CD4-positive, alpha-beta T cell (primary cell): ENCODE results near the gene LSM3. TPM values are rescaled to one million over a fixed set of nuclear protein-coding genes. Genes with fewer than 3 reads are reported as not detected.

Experiments
- ATAC-seq: fragments of 200-7000 bp; cut with Tn5 transposase; one replicate; pipeline ENCODE4 v1.10.0; 2022; ENCODE audit warnings: mild to moderate bottlenecking; ENCODE audit not compliant: poor library complexity
- CTCF ChIA-PET: fragments of 350-600 bp; sonication (Branson Sonifier 250); formaldehyde crosslinking; loops from one replicate; lab custom pipeline; 2021; ENCODE audit warnings: antibody characterized with exemption, inconsistent platforms; lab: Charles Lee
- POLR2A ChIA-PET: fragments of 350-600 bp; sonication (Branson Sonifier 250); formaldehyde crosslinking; loops from one replicate; lab custom pipeline; 2021; ENCODE audit warnings: antibody characterized with exemption, inconsistent platforms; lab: Charles Lee
- DNase-seq, 14 experiments: peaks; one replicate each; pipeline ENCODE4 v3.0.0-alpha.2; 2013 to 2020; ENCODE audit warnings: mixed read lengths in 2 of 14
- H3K27ac ChIP-seq, 2 donors: one replicate each; pipeline versions ENCODE4 v1.5.1 to v1.7.0; 2013; ENCODE audit warnings: low read length in 2 of 2, low read depth in 1 of 2, mild to moderate bottlenecking in 1 of 2
- H3K27me3 ChIP-seq, 2 experiments: 1 replicate in 1 of 2; 2 replicates in 1 of 2; pipeline versions ENCODE4 v1.6.1 to v1.7.0; 2013; ENCODE audit warnings: low read length in 2 of 2, control low read depth in 1 of 2, mild to moderate bottlenecking in 1 of 2, moderate library complexity in 1 of 2; ENCODE audit not compliant: insufficient read depth in 2 of 2, control insufficient read depth in 1 of 2
- H3K36me3 ChIP-seq: one replicate; pipeline ENCODE4 v1.6.1; 2013; ENCODE audit warnings: low read length, control low read depth; ENCODE audit not compliant: insufficient read depth
- H3K4me1 ChIP-seq: one replicate; pipeline ENCODE4 v1.6.1; 2013; ENCODE audit warnings: low read length, control low read depth; ENCODE audit not compliant: insufficient read depth
- H3K4me3 ChIP-seq: one replicate; pipeline ENCODE4 v1.5.1; 2013; ENCODE audit warnings: mild to moderate bottlenecking, low read length, moderate library complexity
- H3K9me3 ChIP-seq, 2 experiments: 1 replicate in 1 of 2; 2 replicates in 1 of 2; pipeline versions ENCODE4 v1.6.1 to v1.7.0; 2013; ENCODE audit warnings: low read length in 2 of 2, mild to moderate bottlenecking in 2 of 2, control low read depth in 1 of 2, moderate library complexity in 1 of 2; ENCODE audit not compliant: control insufficient read depth in 1 of 2, insufficient read depth in 1 of 2
- H3K27ac Mint-ChIP-seq: one replicate; pipeline ENCODE4 v1.8.0; 2020; ENCODE audit warnings: mixed read lengths
- H3K27me3 Mint-ChIP-seq: one replicate; pipeline ENCODE4 v1.8.0; 2021; ENCODE audit warnings: mixed read lengths
- H3K36me3 Mint-ChIP-seq: one replicate; pipeline ENCODE4 v1.8.0; 2021; ENCODE audit warnings: low read depth, mixed read lengths
- H3K4me1 Mint-ChIP-seq: one replicate; pipeline ENCODE4 v1.8.0; 2021; ENCODE audit warnings: low read depth, mixed read lengths
- H3K4me3 Mint-ChIP-seq: one replicate; pipeline ENCODE4 v1.8.0; 2020; ENCODE audit warnings: mild to moderate bottlenecking, mixed read lengths
- H3K9me3 Mint-ChIP-seq: one replicate; pipeline ENCODE4 v1.8.0; 2020; ENCODE audit warnings: mixed read lengths
- intact Hi-C, 2 experiments: fragments of 100-400 bp; cut with DNase I in 1 of 2; cut with micrococcal nuclease in 1 of 2; formaldehyde crosslinking; loops; one replicate each; pipeline versions ENCODE4 v1.15.1 to v1.9.0; 2023 to 2025; cut with DNase I, micrococcal nuclease
- total RNA-seq, 174 experiments: library from RNA in 2 of 174; stranded (reverse) in 2 of 174; gene quantifications; one replicate each; pipeline ENCODE4 v1.2.3 and lab custom pipeline; 2021 to 2026
- TF ChIP-seq, protein P1 (sequence below): fragments of 200-600 bp; IDR thresholded peaks from one replicate; pipeline ENCODE4 v1.8.0; 2022; ENCODE audit warnings: antibody characterized with exemption, mild to moderate bottlenecking

LSM3 gene
- total RNA-seq, 2 experiments from 2014 or later, result 6.5 to 6.9 TPM

DNA sequence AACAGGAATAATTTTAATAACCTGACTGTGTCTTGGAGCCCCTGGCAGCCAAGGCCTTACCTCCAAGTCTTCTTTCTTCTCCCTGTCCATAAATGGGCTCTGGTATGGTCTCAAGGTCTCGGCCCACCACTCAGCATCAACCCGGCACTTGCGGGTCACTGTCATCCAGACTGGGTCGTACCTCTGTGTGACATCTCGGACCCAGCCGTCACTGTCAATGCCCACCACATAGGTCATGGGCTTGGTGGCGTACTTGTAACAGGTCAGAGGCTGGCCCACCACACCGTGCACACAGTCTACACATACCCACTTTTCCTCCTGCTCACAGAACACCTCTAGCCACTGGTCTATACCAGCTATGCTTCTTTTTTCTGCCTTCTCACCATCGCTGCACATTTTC, 20.7 kb upstream of the LSM3 start:
- Histone ChIP-seq H3K4me3 (no peak overlapping the region), H3K27me3 (no peaks in the 10 kb centered on the region), H3K27ac (no peak overlapping the region), H3K9me3 (peaks cover 0 to 12% of the 10 kb centered on the region in 2 experiments), H3K36me3 (peaks cover 97% of the 10 kb centered on the region), H3K4me1 (peaks cover 2% of the 10 kb centered on the region)
- ATAC-seq (no peak), DNase-seq (no peak)
- Mint-ChIP-seq H3K36me3 (peaks cover 100% of the 10 kb centered on the region), H3K27me3 (no peaks in the 10 kb centered on the region), H3K27ac (no peak overlapping the region), H3K4me1 (peaks cover 11% of the 10 kb centered on the region), H3K9me3 (peaks cover 4% of the 10 kb centered on the region), H3K4me3 (no peak overlapping the region)
- TF ChIP-seq, protein P1, sequence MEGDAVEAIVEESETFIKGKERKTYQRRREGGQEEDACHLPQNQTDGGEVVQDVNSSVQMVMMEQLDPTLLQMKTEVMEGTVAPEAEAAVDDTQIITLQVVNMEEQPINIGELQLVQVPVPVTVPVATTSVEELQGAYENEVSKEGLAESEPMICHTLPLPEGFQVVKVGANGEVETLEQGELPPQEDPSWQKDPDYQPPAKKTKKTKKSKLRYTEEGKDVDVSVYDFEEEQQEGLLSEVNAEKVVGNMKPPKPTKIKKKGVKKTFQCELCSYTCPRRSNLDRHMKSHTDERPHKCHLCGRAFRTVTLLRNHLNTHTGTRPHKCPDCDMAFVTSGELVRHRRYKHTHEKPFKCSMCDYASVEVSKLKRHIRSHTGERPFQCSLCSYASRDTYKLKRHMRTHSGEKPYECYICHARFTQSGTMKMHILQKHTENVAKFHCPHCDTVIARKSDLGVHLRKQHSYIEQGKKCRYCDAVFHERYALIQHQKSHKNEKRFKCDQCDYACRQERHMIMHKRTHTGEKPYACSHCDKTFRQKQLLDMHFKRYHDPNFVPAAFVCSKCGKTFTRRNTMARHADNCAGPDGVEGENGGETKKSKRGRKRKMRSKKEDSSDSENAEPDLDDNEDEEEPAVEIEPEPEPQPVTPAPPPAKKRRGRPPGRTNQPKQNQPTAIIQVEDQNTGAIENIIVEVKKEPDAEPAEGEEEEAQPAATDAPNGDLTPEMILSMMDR, result no peak
- ChIA-PET POLR2A (interaction anchor here (1.7 kb wide), 1 partner anchor 21 kb away, joined by 5 read pairs; the partner anchor contains the start of genes LSM3 and XPC), CTCF (interaction anchor here (1.2 kb wide), 1 partner anchor 10 kb away, joined by 3 read pairs; no protein-coding TSS in a partner anchor)
- intact Hi-C loops, result loop anchor here in 1 of 2 experiments (2.0 kb wide), 1 partner anchor 17 kb away; no protein-coding TSS in a partner anchor

DNA sequence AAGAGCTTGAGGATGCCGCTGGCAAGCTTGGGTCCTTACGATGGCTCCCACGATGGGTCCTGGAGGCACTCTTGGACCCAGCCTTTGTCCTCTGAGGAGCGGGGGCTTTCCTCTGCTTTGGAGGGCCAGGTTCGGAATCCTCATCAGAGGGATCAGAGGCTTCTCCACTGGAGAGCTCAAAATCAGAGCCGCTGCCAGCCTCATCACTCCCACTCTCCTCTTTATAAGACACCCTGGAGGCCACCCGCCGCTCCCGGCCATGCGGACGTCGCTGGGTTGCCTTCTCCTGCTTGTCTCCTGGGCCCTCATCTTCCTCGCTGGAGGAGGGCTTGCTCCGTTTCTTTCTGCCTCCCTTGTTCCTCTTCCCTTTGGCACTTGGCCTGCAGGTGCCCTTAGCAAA, 20.2 kb upstream of the LSM3 start:
- Mint-ChIP-seq H3K9me3 (peaks cover 4% of the 10 kb centered on the region), H3K4me1 (peaks cover 13% of the 10 kb centered on the region), H3K4me3 (no peak overlapping the region), H3K27me3 (no peaks in the 10 kb centered on the region), H3K27ac (no peak overlapping the region), H3K36me3 (peaks cover 100% of the 10 kb centered on the region)
- H3K27ac ChIP-seq, result no peak overlapping the region
- TF ChIP-seq, protein P1, result no peak
- H3K36me3 ChIP-seq, result peaks cover 97% of the 10 kb centered on the region
- H3K27me3 ChIP-seq, result no peaks in the 10 kb centered on the region
- ChIA-PET CTCF (interaction anchor here (1.2 kb wide), 1 partner anchor 10 kb away, joined by 3 read pairs; no protein-coding TSS in a partner anchor), POLR2A (interaction anchor here (1.7 kb wide), 1 partner anchor 20 kb away, joined by 5 read pairs; the partner anchor contains the start of genes LSM3 and XPC)
- peaks cover 0 to 12% of the 10 kb centered on the region in 2 experiments for H3K9me3 ChIP-seq
- H3K4me3 ChIP-seq, result no peak overlapping the region
- DNase-seq (no peak), ATAC-seq (no peak)
- no peaks in the 10 kb centered on the region for H3K4me1 ChIP-seq
- intact Hi-C loops, result no loop called here

DNA sequence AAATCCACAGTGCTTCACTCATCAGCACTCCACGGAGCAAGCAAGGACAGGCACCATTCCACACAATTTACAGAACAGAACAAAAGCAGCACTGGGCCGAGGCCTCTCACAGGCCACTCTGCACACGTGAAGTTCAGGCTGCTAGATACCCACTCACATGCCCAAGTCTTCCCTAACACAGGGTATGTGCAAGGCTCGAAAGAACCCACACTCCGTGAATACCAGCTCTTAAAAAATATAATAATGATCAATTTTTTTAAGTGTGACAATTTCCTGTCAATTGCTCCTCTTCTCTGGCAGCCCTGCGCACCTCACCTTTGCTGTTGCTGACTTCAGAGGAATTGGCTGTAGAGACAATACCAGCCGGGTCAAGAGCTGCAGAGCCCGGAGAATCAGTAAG, 19.2 kb upstream of the LSM3 start:
- H3K27ac Mint-ChIP-seq, result no peak overlapping the region
- Histone ChIP-seq H3K4me1 (no peaks in the 10 kb centered on the region), H3K27ac (no peak overlapping the region), H3K4me3 (no peak overlapping the region), H3K9me3 (peaks cover 0 to 12% of the 10 kb centered on the region in 2 experiments), H3K27me3 (no peaks in the 10 kb centered on the region), H3K36me3 (peaks cover 97% of the 10 kb centered on the region)
- TF ChIP-seq, protein P1, result no peak
- intact Hi-C loops, result no loop called here
- peaks cover 16% of the 10 kb centered on the region for H3K4me1 Mint-ChIP-seq
- CTCF ChIA-PET, result interaction anchor here (0.9 kb wide), 1 partner anchor 44 kb away, joined by 3 read pairs; no protein-coding TSS in a partner anchor
- ATAC-seq, result no peak
- DNase-seq, result no peak
- H3K27me3 Mint-ChIP-seq, result no peaks in the 10 kb centered on the region
- POLR2A ChIA-PET, result interaction anchor here (0.9 to 3.2 kb wide), 3 partner anchors 15 to 19 kb away, joined by 3 to 14 read pairs (median 4); partner anchors contain the start of genes LSM3 and XPC
- peaks cover 100% of the 10 kb centered on the region for H3K36me3 Mint-ChIP-seq
- H3K4me3 Mint-ChIP-seq, result no peak overlapping the region
- peaks cover 4% of the 10 kb centered on the region for H3K9me3 Mint-ChIP-seq
